Hepatocyte (in vitro differentiated cells): Measurements from ENCODE around the gene KCNS1. TPM values are rescaled to one million over a fixed set of nuclear protein-coding genes. Genes with fewer than 3 reads are reported as not detected.

Source experiments
- DNase-seq: peaks from one replicate; pipeline ENCODE4 v3.0.0-alpha.2; 2016; ENCODE audit warnings: low spot score
- H2AFZ ChIP-seq: fragments of 200-600 bp; sonication (generic); 2 replicates; pipeline ENCODE4 v1.6.0; 2016; ENCODE audit warnings: antibody characterized with exemption, mild to moderate bottlenecking
- H3K27ac ChIP-seq: fragments of 200-600 bp; sonication (generic); 2 replicates; pipeline ENCODE4 v1.5.1; 2016; ENCODE audit warnings: mild to moderate bottlenecking
- H3K27me3 ChIP-seq: fragments of 200-600 bp; sonication (generic); 2 replicates; pipeline ENCODE4 v1.6.1; 2016
- H3K36me3 ChIP-seq: fragments of 200-600 bp; sonication (generic); replicated peaks from 2 replicates; pipeline ENCODE4 v1.5.1; 2016; ENCODE audit warnings: low read depth; ENCODE audit not compliant: insufficient read depth
- H3K4me1 ChIP-seq: fragments of 200-600 bp; sonication (generic); 2 replicates; pipeline ENCODE4 v1.5.1; 2016; ENCODE audit warnings: mild to moderate bottlenecking, moderate library complexity; ENCODE audit not compliant: insufficient read depth
- H3K4me2 ChIP-seq: fragments of 200-600 bp; sonication (generic); 2 replicates; pipeline ENCODE4 v1.6.0; 2016
- H3K4me3 ChIP-seq: fragments of 200-600 bp; sonication (generic); 2 replicates; pipeline ENCODE4 v1.5.1; 2016; ENCODE audit warnings: mild to moderate bottlenecking
- H3K79me2 ChIP-seq: fragments of 200-600 bp; sonication (generic); 2 replicates; pipeline ENCODE4 v1.6.0; 2017; ENCODE audit warnings: mild to moderate bottlenecking
- H3K9me2 ChIP-seq: fragments of 200-600 bp; sonication (generic); replicated peaks from 2 replicates; pipeline ENCODE4 v1.6.0; 2017; ENCODE audit warnings: mild to moderate bottlenecking; ENCODE audit not compliant: insufficient read depth
- H3K9me3 ChIP-seq: fragments of 200-600 bp; sonication (generic); 2 replicates; pipeline ENCODE4 v1.5.1; 2016; ENCODE audit warnings: low read depth, mild to moderate bottlenecking
- H4K20me1 ChIP-seq: fragments of 200-600 bp; sonication (generic); 2 replicates; pipeline ENCODE4 v1.6.0; 2016; ENCODE audit warnings: mild to moderate bottlenecking; ENCODE audit not compliant: insufficient read depth, poor library complexity, severe bottlenecking
- EZH2 ChIP-seq: fragments of 200-600 bp; sonication (generic); IDR thresholded peaks from 2 replicates; pipeline ENCODE4 v1.6.1; 2016; ENCODE audit warnings: antibody characterized with exemption, mild to moderate bottlenecking, borderline replicate concordance
- EZH2phosphoT487 ChIP-seq: fragments of 200-600 bp; sonication (generic); IDR thresholded peaks from one replicate; pipeline ENCODE4 v1.6.1; 2018; ENCODE audit warnings: antibody characterized with exemption, mild to moderate bottlenecking, low read depth, moderate library complexity; ENCODE audit not compliant: unreplicated experiment, severe bottlenecking
- WGBS: methylation state at CpG from one replicate; pipeline ENCODE4 v1.1.6; 2016; ENCODE audit warnings: low lambda C conversion rate; ENCODE audit errors: missing lambda C conversion rate; 5-methylcytosine and 5-hydroxymethylcytosine counted together
- polyA plus RNA-seq: library from polyadenylated mRNA; unstranded; fragments of >200 nt; fragmentation: Nextera tagmentation; extraction: Ambion mirVana; gene quantifications from 2 replicates; pipeline ENCODE4 v1.2.1, GENCODE V29; 2016
- total RNA-seq: library from RNA; depleted of rRNA; stranded (reverse); fragments of >200 nt; gene quantifications from 2 replicates; pipeline ENCODE4 v1.2.3, GENCODE V29; 2014
- TF ChIP-seq, protein P1 (sequence below): fragments of 200-600 bp; sonication (generic); IDR thresholded peaks from 2 replicates; pipeline ENCODE4 v1.5.1; 2016; ENCODE audit warnings: antibody characterized with exemption, mild to moderate bottlenecking; ENCODE audit not compliant: poor library complexity

The KCNS1 gene
- total and polyA plus RNA-seq, 2 experiments from 2014 or later: 0.42 to 0.43 TPM

DNA sequence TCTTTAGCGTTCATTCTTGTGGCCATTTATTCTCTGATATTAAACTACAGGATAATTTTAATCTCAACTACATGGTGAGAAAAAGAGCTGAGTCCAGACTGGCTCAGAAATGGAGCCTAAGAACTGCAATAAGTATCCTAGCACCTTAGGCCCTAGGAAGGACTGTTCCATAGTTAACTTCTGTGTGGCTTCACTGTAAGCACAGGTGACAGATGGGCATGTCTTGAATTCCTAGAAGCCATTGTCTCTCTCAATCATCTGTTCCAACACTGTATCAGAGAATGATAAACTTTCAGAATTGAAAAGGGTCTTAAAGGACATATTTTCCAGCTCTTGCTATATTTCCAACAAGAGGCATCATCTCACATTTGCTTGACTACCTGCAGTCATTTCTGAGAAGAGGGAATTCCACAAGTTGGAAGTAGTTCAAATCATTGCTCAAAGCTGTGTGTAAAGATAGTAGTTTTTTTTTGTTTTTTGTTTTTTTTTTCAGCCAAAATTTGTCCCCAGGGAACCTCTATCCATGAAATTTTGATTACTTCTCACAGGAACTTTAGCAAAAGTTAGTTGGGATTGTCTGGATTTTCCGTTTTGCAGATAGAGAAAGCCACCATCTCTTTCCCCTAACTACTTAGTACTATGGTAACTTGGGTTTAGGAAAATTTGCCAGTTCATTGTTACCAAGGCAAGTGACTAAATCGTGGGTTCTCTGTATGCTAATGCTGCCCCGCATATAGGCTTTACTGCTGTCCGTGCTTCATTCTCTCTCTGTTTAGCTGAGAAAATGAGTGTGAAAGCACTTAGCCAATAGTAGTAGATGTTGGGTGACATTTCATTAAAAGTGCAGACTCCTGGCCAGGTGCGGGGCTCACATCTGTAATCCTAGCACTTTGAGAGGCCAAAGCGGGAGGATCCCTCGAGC, 47.2 kb downstream of the KCNS1 start:
- Histone ChIP-seq H3K9me2 (no peaks in the 10 kb centered on the region), H3K36me3 (no peaks in the 10 kb centered on the region), H3K4me1 (no peaks in the 10 kb centered on the region), H3K27ac (peak overlapping the region; percentile 32), H3K27me3 (no peaks in the 10 kb centered on the region), H4K20me1 (no peaks in the 10 kb centered on the region), H3K4me2 (no peak overlapping the region), H3K79me2 (no peaks in the 10 kb centered on the region), H2AFZ (no peak overlapping the region), H3K9me3 (no peaks in the 10 kb centered on the region), H3K4me3 (no peak overlapping the region)
- no peak for DNase-seq
- TF ChIP-seq, protein P1, sequence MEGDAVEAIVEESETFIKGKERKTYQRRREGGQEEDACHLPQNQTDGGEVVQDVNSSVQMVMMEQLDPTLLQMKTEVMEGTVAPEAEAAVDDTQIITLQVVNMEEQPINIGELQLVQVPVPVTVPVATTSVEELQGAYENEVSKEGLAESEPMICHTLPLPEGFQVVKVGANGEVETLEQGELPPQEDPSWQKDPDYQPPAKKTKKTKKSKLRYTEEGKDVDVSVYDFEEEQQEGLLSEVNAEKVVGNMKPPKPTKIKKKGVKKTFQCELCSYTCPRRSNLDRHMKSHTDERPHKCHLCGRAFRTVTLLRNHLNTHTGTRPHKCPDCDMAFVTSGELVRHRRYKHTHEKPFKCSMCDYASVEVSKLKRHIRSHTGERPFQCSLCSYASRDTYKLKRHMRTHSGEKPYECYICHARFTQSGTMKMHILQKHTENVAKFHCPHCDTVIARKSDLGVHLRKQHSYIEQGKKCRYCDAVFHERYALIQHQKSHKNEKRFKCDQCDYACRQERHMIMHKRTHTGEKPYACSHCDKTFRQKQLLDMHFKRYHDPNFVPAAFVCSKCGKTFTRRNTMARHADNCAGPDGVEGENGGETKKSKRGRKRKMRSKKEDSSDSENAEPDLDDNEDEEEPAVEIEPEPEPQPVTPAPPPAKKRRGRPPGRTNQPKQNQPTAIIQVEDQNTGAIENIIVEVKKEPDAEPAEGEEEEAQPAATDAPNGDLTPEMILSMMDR: no peak
- TF ChIP-seq EZH2 (no peak), EZH2phosphoT487 (no peak)
- whole genome bisulfite sequencing: 78% methylated on average over 8 of the region's 8 CpGs

DNA sequence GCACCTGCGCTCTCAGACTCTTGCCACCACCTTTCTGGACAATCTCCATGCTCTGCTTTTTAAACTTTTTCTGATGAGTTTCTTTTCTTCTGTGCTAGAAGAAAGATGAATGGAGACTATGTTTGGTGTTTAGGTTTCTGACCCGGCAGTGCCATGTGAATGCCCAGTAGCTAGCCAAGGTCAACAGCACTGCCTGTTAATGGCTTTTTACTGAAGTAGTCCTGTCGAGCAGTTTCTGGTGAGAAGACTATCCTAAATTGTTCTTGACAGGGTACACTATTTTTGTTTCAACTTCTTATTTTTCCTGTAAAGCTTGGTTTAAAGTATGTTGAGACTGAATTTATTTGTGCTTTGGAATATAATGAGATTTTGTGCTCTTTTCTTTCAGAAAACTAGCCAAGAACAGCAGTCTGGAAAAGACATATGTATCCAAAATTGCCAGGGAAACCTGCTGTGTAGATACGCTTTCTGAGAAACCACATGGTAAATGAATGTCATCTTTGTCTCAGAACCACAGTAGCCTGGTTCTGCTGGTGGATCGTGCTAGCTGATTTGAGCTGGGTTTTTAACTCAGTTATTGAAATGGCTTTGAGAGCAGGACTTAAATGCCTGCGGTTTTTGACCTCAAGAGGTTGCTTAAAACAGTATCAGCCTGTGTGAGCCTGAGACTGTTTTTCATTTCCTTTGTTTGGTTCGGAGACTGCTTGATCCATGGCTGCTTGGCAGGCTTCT, 48.1 kb downstream of the KCNS1 start:
- Histone ChIP-seq H3K4me3 (no peak overlapping the region), H3K27ac (peak overlapping the region; percentile 32), H3K27me3 (no peaks in the 10 kb centered on the region), H3K9me2 (no peaks in the 10 kb centered on the region), H3K9me3 (no peaks in the 10 kb centered on the region), H3K4me1 (no peaks in the 10 kb centered on the region), H3K36me3 (no peaks in the 10 kb centered on the region), H3K79me2 (no peaks in the 10 kb centered on the region), H2AFZ (no peak overlapping the region), H4K20me1 (no peaks in the 10 kb centered on the region), H3K4me2 (no peak overlapping the region)
- no peak for DNase-seq
- 64% methylated on average over 7 of the region's 7 CpGs for WGBS
- TF ChIP-seq, protein P1: no peak
- TF ChIP-seq EZH2 (no peak), EZH2phosphoT487 (no peak)

- H3K9me2 ChIP-seq: no peaks in the 10 kb centered on the region
- no peak overlapping the region for H3K4me2 ChIP-seq
- H3K79me2 ChIP-seq: no peaks in the 10 kb centered on the region
- WGBS: 95% methylated on average over 3 of the region's 3 CpGs
- no peak overlapping the region for H3K4me3 ChIP-seq
- H3K36me3 ChIP-seq: no peaks in the 10 kb centered on the region
- no peak for TF ChIP-seq EZH2
- no peak for TF ChIP-seq EZH2phosphoT487
- TF ChIP-seq, protein P1: no peak
- H3K4me1 ChIP-seq: no peaks in the 10 kb centered on the region
- no peak overlapping the region for H2AFZ ChIP-seq
- H3K9me3 ChIP-seq: no peaks in the 10 kb centered on the region
- no peak for DNase-seq
- no peak overlapping the region for H3K27ac ChIP-seq
- H4K20me1 ChIP-seq: no peaks in the 10 kb centered on the region
- H3K27me3 ChIP-seq: no peaks in the 10 kb centered on the region
Observed at GRCh38 chr20:45051204-45052060, 49.5 kb downstream of the KCNS1 start.
